ENCODE data around the gene CSRP3.

GRCh38 chr11:19225123-19225522, 23.3 kb upstream of the CSRP3 start:
- TF ChIP-seq POLR2A (IDR thresholded peaks at IDR 0.05) (no peak), EP300 (IDR thresholded peaks at IDR 0.05) (no peak), CTCF (IDR thresholded peaks at IDR 0.05) (no peak)

Data from stomach (tissue), 4 donors.